ENCODE data around the gene BMP6.
A peak's percentile ranks its signal among the peaks of the same experiment; 100 is the strongest.

The BMP6 gene

DNA sequence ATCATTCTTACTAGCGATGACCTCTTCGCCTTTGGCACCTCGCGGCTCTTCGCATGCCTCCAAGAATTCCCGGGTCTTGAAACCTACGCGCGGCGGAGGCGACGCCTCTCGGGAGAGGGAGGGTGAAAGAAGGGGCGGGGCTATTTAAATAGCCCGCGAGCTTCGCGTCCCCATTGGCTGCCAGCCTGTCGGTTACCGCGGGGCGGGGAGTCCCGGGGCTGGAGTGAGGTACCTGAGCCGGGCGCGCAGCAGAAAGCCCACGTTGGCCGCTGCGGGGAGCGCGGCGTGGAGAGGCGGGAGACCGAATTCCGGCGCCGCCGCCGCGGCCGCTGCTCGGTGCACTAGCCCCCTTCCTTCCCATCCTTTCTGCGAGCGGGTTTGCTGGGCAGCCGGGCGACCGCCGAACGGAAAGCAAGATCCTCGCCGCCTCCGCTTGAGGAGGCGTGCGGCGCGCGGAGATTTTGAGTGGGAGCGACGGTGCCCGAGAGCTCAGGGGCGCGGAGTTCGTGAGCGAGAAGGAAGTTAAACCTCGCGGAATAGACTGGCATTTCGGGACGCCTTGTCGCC lies at the start of gene BMP6:
TSS of gene BMP6 (plus strand) at position 251 of the 567 bp plus-strand sequence. CDS start 857 bp downstream, outside the sequence.
- peak; percentile 71 for DNase-seq

DNA sequence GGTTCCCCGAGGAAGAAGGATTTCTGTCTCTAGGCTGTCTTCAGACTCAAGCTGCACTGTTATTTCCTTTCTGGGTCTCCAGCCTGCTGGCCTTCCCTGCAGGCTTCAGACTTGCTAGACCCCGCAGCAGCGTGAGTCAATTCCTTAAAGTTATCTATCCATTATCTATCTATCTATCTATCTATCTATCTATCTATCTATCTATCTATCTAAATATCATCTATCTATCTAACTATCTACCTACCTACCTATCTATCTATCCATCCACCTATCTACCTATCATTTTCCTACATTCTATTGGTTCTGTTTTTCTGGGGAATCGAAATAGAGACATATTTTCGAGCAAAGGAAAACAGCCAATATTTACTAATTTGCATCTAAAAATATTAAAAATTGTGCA lies 48.7 kb upstream of the BMP6 start:
- DNase-seq = no peak

DNA sequence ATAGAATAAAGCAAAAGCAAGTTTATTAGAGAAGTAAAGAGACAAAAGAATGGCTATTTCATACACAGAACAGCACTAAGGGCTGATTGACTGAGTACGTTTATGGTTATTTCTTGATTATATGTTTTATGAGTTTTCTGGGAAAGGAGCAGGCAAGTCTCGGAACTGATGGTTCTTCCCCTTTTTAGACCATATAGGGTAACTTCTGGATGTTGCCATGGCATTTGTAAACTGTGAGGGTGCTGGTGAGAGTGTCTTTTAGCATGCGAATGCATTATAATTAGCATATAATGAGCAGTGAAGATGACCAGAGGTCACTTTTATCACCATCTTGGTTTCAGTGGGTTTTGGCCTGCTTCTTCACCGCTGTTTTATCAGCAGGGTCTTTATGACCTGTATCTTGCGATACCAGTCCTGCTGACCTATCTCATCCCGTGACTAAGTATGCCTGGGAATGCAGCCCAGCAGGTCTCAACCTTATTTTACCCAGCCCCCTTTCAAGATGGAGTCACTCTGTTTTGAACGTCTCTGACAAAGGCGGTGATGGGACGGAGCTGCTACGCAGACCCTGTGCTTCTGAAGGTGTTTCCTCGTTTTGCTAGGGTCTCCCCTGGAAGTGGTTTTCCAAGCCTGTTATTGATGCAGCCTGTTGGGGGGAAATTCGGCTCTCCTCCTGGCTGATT lies 45.4 kb upstream of the BMP6 start:
- DNase-seq = no peak

DNA sequence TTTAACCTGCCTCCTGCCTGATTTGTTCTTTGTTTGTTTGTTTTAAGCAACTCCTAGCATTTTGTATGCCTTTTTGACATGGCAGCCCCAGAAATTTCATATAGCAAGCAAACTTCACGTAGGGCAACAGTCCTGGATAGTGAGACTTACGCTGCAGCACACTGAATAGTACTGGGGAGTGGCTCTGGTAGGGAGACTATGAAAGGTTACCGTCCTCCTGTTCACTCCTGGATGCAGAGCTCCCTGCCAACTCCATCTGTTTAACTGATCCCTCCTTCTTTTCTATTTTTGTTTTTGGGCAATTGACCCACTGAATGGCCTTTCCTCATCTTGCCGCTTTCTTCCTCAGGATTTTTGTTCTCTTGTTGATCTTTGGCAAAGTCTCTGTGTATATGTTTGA lies 44.5 kb upstream of the BMP6 start:
- no peak for DNase-seq

DNA sequence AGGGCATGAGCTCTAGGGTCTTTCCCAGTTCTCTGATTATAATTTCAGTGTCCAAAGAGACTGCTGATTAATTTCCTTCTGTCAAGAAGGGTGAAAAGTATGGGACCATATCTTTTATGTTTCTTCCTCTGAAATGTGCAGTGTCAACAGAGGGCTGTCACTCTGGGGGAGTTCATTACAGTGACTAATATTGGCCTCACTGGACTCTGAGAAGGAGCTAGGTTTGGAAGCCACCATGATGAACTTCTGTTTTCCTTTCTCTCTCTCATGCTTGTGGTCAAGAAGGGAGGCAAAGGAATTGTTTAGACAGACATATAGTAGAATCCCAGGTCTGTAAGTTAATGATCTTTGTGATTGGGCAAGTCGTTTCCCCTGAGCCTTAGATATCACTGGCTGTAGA lies 41.8 kb upstream of the BMP6 start:
- no peak for DNase-seq

DNA sequence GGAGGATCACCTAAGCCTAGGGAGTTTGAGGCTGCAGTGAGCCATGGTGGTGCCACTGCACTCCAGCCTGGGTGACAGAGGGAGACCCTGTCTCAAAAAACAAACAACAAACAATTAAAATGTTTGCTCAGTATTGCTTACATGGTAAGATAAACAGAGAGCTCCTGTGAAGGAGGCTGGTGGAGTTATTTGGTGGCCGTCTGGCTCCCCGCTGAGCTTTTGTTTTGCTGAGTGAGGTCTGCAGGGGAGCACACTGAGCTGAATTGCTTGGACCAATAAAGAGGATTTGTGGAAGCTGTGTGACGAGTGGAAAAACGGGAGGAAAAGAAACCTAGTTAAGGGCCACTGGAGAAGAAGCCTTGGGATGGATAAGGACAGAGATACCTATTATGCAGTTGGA lies 41.1 kb upstream of the BMP6 start:
- no peak for DNase-seq

DNA sequence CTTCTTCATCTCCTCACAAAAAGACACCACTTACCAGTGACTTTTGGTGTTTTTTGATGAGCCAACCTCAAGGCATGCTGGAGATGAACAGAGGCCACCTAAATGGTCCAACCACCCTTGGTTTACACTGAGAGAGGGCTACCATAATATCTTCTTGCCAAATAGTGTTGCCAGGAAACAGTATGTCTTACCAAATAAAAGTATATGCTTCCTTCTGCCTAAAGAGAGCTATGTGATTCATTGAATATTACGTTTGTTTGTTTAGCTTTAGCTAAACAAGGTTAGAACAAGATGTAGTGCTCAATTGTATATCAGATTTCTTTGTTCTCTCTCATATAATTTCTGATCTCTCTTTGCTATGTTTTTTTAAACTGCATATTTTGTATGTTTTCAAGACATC lies 40.6 kb upstream of the BMP6 start:
- no peak for DNase-seq

DNA sequence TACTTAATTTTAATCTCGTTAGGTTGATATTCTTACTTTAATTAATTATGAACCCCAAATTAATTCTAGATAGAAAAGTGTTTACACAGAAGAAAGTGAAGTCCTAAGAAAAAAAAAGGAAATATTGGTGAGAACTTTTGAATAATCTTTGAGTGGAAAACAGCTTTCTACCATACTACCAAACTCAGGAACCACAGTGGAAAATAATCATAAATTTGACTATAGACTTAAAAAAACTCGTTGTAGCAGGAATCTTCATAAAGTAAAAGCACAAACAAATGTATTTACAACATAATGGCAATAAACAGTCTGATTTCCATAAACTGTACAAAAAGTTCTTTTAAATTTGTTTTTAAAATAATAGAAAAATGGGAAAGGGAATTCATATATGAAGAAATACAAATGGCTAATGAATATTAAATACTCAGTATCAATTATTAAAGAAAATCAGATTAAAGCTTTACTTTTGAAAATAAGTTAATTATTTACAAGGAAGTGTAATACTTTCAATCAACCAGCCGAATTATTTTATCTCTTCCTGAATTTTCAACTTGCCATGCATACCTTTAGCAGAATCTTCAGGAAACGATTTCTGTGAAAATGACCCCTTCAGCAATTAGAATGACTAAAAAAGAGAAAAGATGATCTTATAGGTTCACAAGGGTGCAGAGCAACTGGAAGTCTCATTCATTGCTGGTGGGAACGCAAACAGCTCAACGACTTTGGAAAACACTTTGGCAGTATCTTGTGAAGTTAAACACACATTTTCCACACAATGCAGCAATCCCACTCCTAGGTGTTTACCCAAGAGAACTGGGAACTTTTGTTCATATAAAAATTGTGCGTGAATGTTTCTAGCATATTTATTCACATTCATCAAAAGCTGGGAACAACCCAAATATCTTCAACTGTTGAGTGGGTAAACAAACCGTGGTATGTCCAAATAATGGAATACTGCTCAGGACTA lies 38.5 kb upstream of the BMP6 start:
- no peak for DNase-seq

DNA sequence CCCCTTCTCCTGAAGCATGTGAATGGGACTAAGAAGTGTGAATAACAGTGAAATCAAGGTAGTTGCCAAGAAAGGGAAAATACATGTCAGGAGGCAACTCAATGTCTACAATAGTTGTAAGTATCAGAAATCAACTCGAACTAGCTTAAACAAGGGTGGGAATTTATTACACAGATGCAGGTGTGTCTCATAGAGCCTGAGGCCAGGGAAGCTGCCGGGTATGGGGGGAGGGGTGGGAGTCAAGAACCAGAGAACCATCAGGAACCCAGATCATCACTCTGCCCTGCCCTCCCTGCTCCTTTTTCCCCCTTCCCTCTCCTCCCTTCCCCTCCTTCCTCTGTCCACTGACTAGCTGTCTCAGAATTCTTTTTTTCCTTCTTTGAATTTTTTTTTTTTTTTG lies 34.9 kb upstream of the BMP6 start:
- DNase-seq = no peak

DNA sequence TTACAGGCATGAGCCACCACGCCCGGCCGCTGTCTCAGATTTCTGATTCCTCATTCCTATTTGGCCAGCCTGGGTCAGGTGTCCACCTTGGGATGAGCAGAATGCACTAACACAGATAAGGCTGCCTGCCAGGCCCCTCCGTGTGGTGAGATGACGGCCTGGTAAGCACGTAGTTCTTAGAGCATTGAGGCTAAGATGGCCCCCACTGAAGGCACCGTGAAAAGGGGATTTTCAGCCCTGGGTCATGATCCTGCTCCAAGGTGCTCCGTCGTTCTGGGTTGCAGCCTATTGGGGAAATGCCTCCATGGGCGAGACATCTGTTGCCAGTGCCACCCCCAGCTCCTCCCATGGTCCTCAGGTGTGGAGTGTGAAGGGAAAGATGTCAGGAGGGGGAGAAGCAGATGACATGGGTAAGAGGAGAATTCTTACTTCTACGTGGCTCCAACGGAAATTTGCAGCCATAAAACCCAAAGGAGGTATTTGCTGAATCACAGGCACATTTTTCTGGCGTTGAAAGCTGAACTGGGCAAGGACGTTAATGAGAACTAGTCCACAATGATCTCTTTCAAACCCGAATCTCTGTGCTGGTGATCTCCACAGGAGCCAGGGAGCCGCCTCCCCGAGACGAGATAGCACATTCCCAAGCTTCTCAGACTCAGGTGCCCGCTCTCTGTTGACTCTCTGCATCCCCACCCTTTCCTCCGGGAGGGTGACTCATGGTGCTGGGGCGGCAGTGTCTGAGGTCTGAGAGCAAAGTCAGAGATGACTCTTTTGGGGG lies 34.0 kb upstream of the BMP6 start:
- no peak for DNase-seq

DNA sequence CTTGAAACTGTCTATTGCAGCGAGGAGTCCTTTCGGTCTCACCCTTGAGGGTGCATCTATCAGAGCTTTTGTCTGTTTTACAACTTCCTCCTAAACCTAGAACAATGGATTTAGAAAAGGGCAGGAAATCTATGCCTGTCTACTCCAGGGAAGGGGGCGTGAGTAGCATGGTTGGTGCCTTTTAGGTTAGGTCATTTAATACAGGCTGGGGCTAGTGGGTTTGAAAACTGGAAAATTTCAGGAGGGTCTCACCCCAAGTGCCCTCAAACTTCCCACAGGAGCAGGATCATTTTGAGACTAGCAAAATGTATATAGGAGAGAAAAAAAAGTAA lies 33.5 kb upstream of the BMP6 start:
- no peak for DNase-seq

DNA sequence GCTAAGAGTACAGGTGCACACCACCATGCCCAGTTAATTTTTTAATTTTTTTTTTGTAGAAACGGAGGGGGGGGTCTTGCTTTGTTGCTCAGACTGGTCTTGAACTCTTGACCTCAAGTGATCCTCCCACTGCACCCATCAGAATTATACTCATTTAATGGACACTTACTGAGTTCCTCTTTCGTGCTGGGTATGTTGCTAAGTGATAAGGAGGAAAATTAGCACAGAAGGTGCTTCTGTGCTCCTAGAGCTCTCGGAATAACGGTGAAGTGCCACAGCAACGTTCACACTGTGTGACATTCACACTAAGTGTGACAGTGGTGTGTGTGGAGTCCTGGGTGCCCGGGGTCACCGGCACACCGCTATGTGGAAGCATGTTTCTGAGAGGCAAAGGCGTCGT lies 32.1 kb upstream of the BMP6 start:
- DNase-seq = no peak

DNA sequence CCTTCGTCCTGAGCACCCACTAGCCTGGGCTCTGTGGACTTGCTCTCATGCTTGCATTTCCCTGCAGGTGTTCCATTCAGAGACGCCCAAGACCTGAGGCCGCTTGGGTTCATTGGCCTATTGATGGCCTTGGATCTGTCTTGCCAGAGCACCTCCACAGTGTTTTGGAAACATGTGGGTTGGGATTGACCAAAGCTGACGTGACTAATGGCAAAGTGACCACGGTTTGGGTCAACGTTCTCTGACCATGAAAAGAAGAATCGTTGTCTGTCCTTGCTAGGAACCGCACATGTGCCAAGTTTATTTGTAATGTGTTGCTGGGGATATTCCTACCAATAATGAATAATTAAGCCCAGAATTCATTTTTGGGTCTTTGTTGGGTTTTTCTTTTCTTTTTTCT lies 29.8 kb upstream of the BMP6 start:
- no peak for DNase-seq

DNA sequence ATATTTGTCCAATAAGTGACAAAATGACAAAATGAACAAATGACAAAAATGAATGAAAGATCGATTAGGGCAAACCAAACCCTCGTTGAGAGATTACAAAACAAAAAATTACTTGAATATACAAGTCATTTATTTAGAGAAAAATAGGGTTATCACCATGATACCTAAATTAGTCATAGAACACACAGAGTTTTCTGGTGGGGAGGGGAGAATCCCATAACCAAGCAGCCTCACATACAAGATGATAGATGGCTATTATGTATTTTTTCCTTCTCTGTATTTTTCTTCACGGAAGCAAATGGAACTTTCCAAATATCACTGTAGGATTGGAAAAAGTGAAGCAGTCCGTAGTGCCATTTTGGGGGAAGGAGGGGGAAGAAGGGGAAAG lies 28.5 kb upstream of the BMP6 start:
- no peak for DNase-seq

DNA sequence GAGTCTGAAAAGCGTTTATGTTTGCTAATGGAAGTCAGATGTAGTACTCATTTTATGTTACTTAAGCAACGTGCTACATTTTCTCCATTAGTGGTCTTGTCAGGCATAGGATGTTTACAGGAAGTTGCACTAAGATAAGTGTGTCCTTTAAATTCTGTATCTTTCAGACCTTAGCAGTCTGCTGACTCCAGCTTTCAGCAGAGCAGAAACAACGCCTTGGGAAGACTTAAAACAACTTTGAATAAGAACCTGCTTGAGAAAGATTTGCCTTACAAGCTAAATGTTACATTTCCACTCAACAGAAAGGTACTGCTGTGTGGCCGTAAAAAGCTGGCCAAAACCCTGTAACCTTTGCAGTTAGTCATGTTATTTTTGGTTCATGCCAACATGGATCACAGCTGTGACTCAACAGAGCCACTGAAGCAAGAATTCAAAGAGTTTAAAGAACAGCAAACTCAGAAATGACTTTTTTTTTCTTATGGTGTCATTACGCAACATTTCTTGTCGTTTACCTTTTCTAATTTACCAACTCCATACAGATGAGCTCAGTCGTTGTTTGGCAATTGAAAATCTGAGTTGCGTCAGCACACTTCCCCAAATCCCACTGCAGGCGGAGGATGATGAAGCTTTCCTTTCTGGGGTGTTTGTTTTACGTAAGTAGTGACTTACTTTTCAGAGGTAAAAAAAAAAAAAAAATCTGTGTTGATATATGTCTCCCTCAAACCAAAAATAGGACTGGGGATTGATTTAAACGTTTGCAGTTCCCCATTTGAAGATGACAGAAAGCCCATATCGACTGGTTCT lies 27.9 kb upstream of the BMP6 start:
- DNase-seq = no peak

DNA sequence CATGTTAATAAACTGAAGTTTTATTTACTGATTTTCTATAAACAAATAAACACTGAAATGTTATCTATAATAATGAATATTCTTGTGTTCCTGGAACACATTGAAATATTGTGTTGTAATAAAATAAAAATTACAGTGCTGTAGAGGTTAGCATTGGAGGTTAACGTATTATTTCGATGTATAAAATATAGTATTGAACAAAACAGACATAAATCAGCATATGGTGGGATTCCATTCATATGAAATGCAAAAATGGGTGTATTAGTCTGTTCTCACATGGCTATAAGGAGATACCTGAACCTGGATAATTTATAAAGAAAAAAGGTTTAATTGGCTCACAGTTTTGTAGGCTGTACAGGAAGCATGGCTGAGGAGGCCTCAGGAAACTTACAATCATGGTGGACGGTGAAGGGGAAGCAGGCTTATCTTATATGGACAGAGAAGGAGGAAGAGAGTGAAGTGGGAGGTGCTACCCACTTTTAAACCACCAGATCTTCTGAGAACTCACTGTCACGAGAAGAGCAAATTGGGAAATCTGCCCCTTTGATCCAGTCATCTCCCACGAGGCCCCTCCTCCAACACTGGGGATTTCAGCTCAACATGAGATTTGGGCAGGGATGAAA lies 24.6 kb upstream of the BMP6 start:
- no peak for DNase-seq

DNA sequence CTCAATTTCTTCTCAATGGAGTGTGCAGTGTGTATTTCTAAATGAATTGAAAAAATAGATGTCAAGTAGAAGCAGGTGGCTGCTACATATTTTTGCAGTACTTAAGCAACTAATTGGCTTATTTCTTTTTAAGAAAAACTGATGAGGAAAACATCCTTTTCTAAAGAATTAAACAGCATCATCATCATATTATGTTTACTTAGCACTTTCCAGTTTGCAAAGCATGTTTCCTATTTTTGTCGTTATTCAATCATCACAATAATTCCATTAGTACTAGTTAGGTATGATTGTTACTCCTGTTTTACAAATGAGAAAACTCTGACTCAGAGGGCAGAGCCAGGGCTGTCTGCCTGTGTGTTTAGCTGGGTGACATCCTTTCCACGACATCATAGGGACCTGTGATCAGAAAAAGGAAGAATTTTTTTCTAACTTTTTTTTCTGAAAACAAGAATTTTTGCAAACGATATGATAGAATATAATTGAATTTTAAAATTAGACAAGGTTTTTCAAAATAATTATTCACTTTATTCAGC lies 22.7 kb upstream of the BMP6 start:
- no peak for DNase-seq

DNA sequence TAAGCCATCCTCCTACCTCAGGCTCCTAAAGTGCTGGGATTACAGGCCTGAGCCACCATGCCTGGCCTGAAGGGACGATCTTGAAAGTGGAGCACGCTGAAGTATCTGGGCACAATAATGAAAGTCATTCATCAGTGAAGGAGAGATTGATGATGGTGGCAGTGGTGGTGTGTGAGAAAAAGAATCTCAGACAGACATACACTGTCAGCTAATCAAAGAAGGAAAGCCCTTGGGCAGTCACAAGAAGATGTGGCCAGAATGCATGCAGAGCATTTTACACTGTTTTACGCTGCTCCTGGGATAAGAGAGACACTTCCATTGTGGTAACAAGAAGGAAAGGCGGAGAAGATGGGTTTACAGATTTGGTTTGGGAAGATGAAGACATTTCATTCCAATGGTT lies 20.4 kb upstream of the BMP6 start:
- DNase-seq = no peak

DNA sequence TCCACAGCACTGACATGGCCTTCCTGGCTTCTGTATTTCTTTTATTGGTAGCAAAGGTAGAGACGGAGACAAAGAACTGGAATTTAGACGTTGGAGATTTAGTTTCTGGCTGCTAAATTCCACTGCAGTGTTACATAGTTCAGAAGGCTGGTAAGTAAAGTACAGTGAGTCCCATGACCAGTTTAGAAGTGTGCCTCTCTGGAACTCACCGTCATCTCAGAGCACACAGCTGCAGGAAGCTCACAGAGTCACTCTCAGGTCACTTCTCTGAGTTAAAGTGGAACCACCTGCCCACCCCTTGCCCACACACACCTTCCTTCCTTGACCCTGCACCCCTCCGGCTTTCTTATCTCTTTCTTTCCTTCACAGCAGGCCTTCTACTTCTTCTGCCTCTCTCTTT lies 19.6 kb upstream of the BMP6 start:
- DNase-seq = no peak

DNA sequence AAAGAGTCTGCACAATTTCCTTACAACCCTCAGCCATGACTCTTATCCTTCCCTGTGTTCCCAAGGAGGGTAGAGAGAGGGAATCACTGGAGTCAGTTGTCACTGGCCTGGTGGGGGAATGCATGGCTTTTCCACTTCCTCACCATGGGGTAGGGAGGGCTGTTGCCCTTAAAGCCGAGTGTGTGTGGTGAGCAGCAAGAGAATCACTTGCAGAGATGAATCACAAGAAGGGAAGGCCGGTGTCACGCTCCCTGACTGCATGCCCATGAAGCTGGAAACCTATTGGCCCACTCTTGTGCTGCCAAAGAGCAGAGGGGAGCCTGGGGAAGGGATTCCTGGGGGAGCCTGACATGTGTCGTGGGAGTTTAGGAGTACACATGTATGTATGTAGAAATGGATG lies 18.1 kb upstream of the BMP6 start:
- no peak for DNase-seq

DNA sequence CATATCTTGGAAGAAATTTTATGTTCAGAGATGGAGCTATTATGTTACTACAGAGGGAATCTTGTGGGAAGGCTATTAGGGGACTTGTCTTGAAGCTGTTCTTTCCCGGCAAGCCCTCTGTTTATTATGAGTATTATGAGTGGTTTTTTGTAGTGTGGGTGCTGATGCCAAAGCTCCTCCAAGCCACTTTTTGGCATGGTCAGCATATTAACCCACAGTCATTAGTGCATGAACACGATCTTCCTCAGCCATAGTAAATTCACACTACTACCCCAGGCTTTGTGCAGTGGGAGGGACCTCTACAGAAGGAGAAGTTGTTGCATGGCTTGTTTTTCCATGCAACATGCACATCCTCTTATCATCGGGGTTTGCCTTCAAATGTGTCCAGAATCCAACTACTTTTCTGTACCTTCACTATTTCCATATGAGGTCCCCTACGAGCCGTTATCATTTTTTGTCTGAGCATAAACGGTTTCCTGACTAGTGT lies 6.5 kb upstream of the BMP6 start:
- no peak for DNase-seq

DNA sequence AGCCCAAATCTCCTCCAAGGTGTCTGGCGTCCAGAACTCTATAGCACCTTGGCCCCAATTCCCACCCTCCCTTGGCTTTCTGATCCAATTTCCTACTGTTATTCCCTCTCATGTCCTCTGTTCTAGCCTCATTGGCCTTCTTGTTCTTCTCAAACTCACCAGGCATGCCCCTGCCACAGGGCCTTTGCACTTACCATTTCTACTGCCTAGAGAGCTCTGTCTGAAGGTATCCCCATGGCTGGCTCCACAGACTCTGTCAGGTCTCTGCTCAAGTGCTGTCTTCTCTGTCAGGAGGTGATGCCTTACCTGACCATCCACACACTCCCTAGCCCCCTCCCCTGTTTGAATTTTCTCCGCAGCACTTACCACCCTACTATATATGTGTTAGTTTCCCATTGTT lies 5.6 kb upstream of the BMP6 start:
- DNase-seq = no peak
